ENCODE data around the gene ARL6IP5. TPM values are rescaled to one million over a fixed set of nuclear protein-coding genes. Genes with fewer than 3 reads are reported as not detected.

The ARL6IP5 gene
- polyA plus RNA-seq, 2 donors, result 46.9 to 59.0 TPM

- no peaks in the 10 kb centered on the region for H3K27me3 ChIP-seq (ENCODE audit: control insufficient read depth in 1 of 2, insufficient read depth in 2 of 2, low read length in 2 of 2)
- peaks cover 8 to 10% of the 10 kb centered on the region in 2 donors for H3K4me1 ChIP-seq (ENCODE audit: control insufficient read depth in 2 of 2, insufficient read depth in 2 of 2, low read length in 1 of 2)
- H3K36me3 ChIP-seq (ENCODE audit: control insufficient read depth in 2 of 2, insufficient read depth in 2 of 2, low read length in 1 of 2), result no peaks in the 10 kb centered on the region
- no peaks in the 10 kb centered on the region for H3K9me3 ChIP-seq (ENCODE audit: control insufficient read depth in 2 of 2, insufficient read depth in 1 of 2, low read depth in 1 of 2, low read length in 1 of 2)
- H3K27ac ChIP-seq (ENCODE audit: low read depth in 2 of 2, low read length in 1 of 2), result peak overlapping the region; percentile 95 to 98
- peak overlapping the region; percentile 67 to 98 for H3K4me3 ChIP-seq (ENCODE audit: low read depth in 1 of 2, low read length in 2 of 2)
- WGBS, 2 donors, result 0 to 1% methylated on average over 8 of the region's 8 CpGs
These were observed 1.3 kb downstream of the ARL6IP5 start for GRCh38 chr3:69085833-69086722.

GRCh38 chr3:69087030-69087791, 2.5 kb downstream of the ARL6IP5 start:
- Histone ChIP-seq H3K4me1 (ENCODE audit: control insufficient read depth in 2 of 2, insufficient read depth in 2 of 2, low read length in 1 of 2) (peaks cover 8 to 10% of the 10 kb centered on the region in 2 donors), H3K9me3 (ENCODE audit: control insufficient read depth in 2 of 2, insufficient read depth in 1 of 2, low read depth in 1 of 2, low read length in 1 of 2) (no peaks in the 10 kb centered on the region), H3K27me3 (ENCODE audit: control insufficient read depth in 1 of 2, insufficient read depth in 2 of 2, low read length in 2 of 2) (no peaks in the 10 kb centered on the region), H3K36me3 (ENCODE audit: control insufficient read depth in 2 of 2, insufficient read depth in 2 of 2, low read length in 1 of 2) (no peaks in the 10 kb centered on the region), H3K27ac (ENCODE audit: low read depth in 2 of 2, low read length in 1 of 2) (peak overlapping the region; percentile 95 to 98), H3K4me3 (ENCODE audit: low read depth in 1 of 2, low read length in 2 of 2) (peak overlapping the region; percentile 15 to 24)
- 55 to 57% methylated on average over 3 of the region's 3 CpGs for WGBS, 2 donors

- H3K4me3 ChIP-seq (ENCODE audit: low read depth in 1 of 2, low read length in 2 of 2), result peak overlapping the region in 1 of 2 donors; percentile 19
- H3K4me1 ChIP-seq (ENCODE audit: control insufficient read depth in 2 of 2, insufficient read depth in 2 of 2, low read length in 1 of 2), result peaks cover 8 to 10% of the 10 kb centered on the region in 2 donors
- H3K27me3 ChIP-seq (ENCODE audit: control insufficient read depth in 1 of 2, insufficient read depth in 2 of 2, low read length in 2 of 2), result no peaks in the 10 kb centered on the region
- H3K9me3 ChIP-seq (ENCODE audit: control insufficient read depth in 2 of 2, insufficient read depth in 1 of 2, low read depth in 1 of 2, low read length in 1 of 2), result no peaks in the 10 kb centered on the region
- WGBS, 2 donors, result 19 to 20% methylated on average over 2 of the region's 2 CpGs
- peak overlapping the region; percentile 60 to 76 for H3K27ac ChIP-seq (ENCODE audit: low read depth in 2 of 2, low read length in 1 of 2)
- H3K36me3 ChIP-seq (ENCODE audit: control insufficient read depth in 2 of 2, insufficient read depth in 2 of 2, low read length in 1 of 2), result no peaks in the 10 kb centered on the region
These were observed 3.3 kb downstream of the ARL6IP5 start for GRCh38 chr3:69088063-69088462.

GRCh38 chr3:69090021-69090420, 5.3 kb downstream of the ARL6IP5 start:
- peaks cover 12 to 14% of the 10 kb centered on the region in 2 donors for H3K4me1 ChIP-seq (ENCODE audit: control insufficient read depth in 2 of 2, insufficient read depth in 2 of 2, low read length in 1 of 2)
- H3K27ac ChIP-seq (ENCODE audit: low read depth in 2 of 2, low read length in 1 of 2), result peak overlapping the region; percentile 31 to 74
- H3K9me3 ChIP-seq (ENCODE audit: control insufficient read depth in 2 of 2, insufficient read depth in 1 of 2, low read depth in 1 of 2, low read length in 1 of 2), result no peaks in the 10 kb centered on the region
- H3K27me3 ChIP-seq (ENCODE audit: control insufficient read depth in 1 of 2, insufficient read depth in 2 of 2, low read length in 2 of 2), result no peaks in the 10 kb centered on the region
- 28 to 37% methylated on average over 3 of the region's 3 CpGs for WGBS, 2 donors
- H3K4me3 ChIP-seq (ENCODE audit: low read depth in 1 of 2, low read length in 2 of 2), result no peak overlapping the region
- H3K36me3 ChIP-seq (ENCODE audit: control insufficient read depth in 2 of 2, insufficient read depth in 2 of 2, low read length in 1 of 2), result no peaks in the 10 kb centered on the region

- no peak overlapping the region for H3K4me3 ChIP-seq (ENCODE audit: low read depth in 1 of 2, low read length in 2 of 2)
- no peaks in the 10 kb centered on the region for H3K9me3 ChIP-seq (ENCODE audit: control insufficient read depth in 2 of 2, insufficient read depth in 1 of 2, low read depth in 1 of 2, low read length in 1 of 2)
- peak overlapping the region; percentile 47 to 84 for H3K27ac ChIP-seq (ENCODE audit: low read depth in 2 of 2, low read length in 1 of 2)
- H3K4me1 ChIP-seq (ENCODE audit: control insufficient read depth in 2 of 2, insufficient read depth in 2 of 2, low read length in 1 of 2), result peaks cover 12 to 14% of the 10 kb centered on the region in 2 donors
- no peaks in the 10 kb centered on the region for H3K36me3 ChIP-seq (ENCODE audit: control insufficient read depth in 2 of 2, insufficient read depth in 2 of 2, low read length in 1 of 2)
- H3K27me3 ChIP-seq (ENCODE audit: control insufficient read depth in 1 of 2, insufficient read depth in 2 of 2, low read length in 2 of 2), result no peaks in the 10 kb centered on the region
- 54 to 72% methylated on average over 5 of the region's 5 CpGs for WGBS, 2 donors
These were observed 6.8 kb downstream of the ARL6IP5 start for GRCh38 chr3:69091389-69092029.

GRCh38 chr3:69092030-69092516, 7.3 kb downstream of the ARL6IP5 start:
- Histone ChIP-seq H3K4me3 (ENCODE audit: low read depth in 1 of 2, low read length in 2 of 2) (no peak overlapping the region), H3K4me1 (ENCODE audit: control insufficient read depth in 2 of 2, insufficient read depth in 2 of 2, low read length in 1 of 2) (peaks cover 12 to 13% of the 10 kb centered on the region in 2 donors)
- 24 to 25% methylated on average over 4 of the region's 4 CpGs for WGBS, 2 donors

GRCh38 chr3:69094467-69095205, 9.9 kb downstream of the ARL6IP5 start:
- Histone ChIP-seq H3K36me3 (ENCODE audit: control insufficient read depth in 2 of 2, insufficient read depth in 2 of 2, low read length in 1 of 2) (no peaks in the 10 kb centered on the region), H3K4me1 (ENCODE audit: control insufficient read depth in 2 of 2, insufficient read depth in 2 of 2, low read length in 1 of 2) (peaks cover 8 to 12% of the 10 kb centered on the region in 2 donors)

More at GRCh38 chr3:69092030-69092516, 7.3 kb downstream of the ARL6IP5 start:
- Histone ChIP-seq H3K9me3 (ENCODE audit: control insufficient read depth in 2 of 2, insufficient read depth in 1 of 2, low read depth in 1 of 2, low read length in 1 of 2) (no peaks in the 10 kb centered on the region), H3K27me3 (ENCODE audit: control insufficient read depth in 1 of 2, insufficient read depth in 2 of 2, low read length in 2 of 2) (no peaks in the 10 kb centered on the region), H3K27ac (ENCODE audit: low read depth in 2 of 2, low read length in 1 of 2) (peak overlapping the region; percentile 60 to 84), H3K36me3 (ENCODE audit: control insufficient read depth in 2 of 2, insufficient read depth in 2 of 2, low read length in 1 of 2) (no peaks in the 10 kb centered on the region)

GRCh38 chr3:69095636-69096035, 10.9 kb downstream of the ARL6IP5 start:
- no peaks in the 10 kb centered on the region for H3K36me3 ChIP-seq (ENCODE audit: control insufficient read depth in 2 of 2, insufficient read depth in 2 of 2, low read length in 1 of 2)
- H3K9me3 ChIP-seq (ENCODE audit: control insufficient read depth in 2 of 2, insufficient read depth in 1 of 2, low read depth in 1 of 2, low read length in 1 of 2), result no peaks in the 10 kb centered on the region
- H3K4me3 ChIP-seq (ENCODE audit: low read depth in 1 of 2, low read length in 2 of 2), result no peak overlapping the region
- peaks cover 4 to 8% of the 10 kb centered on the region in 2 donors for H3K4me1 ChIP-seq (ENCODE audit: control insufficient read depth in 2 of 2, insufficient read depth in 2 of 2, low read length in 1 of 2)
- WGBS, 2 donors, result 71 to 76% methylated on average over 5 of the region's 5 CpGs
- no peaks in the 10 kb centered on the region for H3K27me3 ChIP-seq (ENCODE audit: control insufficient read depth in 1 of 2, insufficient read depth in 2 of 2, low read length in 2 of 2)
- peak overlapping the region in 1 of 2 donors; percentile 17 for H3K27ac ChIP-seq (ENCODE audit: low read depth in 2 of 2, low read length in 1 of 2)

More at GRCh38 chr3:69094467-69095205, 9.9 kb downstream of the ARL6IP5 start:
- peak overlapping the region in 1 of 2 donors; percentile 0 for H3K4me3 ChIP-seq (ENCODE audit: low read depth in 1 of 2, low read length in 2 of 2)
- H3K27me3 ChIP-seq (ENCODE audit: control insufficient read depth in 1 of 2, insufficient read depth in 2 of 2, low read length in 2 of 2), result no peaks in the 10 kb centered on the region
- 44 to 46% methylated on average over 8 of the region's 8 CpGs for WGBS, 2 donors
- H3K9me3 ChIP-seq (ENCODE audit: control insufficient read depth in 2 of 2, insufficient read depth in 1 of 2, low read depth in 1 of 2, low read length in 1 of 2), result no peaks in the 10 kb centered on the region
- H3K27ac ChIP-seq (ENCODE audit: low read depth in 2 of 2, low read length in 1 of 2), result peak overlapping the region; percentile 49 to 76
